Ovary (tissue), 9 donors: ENCODE results near the gene LGALSL. TPM values are rescaled to one million over a fixed set of nuclear protein-coding genes. Genes with fewer than 3 reads are reported as not detected.

Experiments used
- DNase-seq, 5 donors: peaks; one replicate each; pipeline ENCODE4 v3.0.0-alpha.2; 2019 to 2020
- H3K27ac ChIP-seq, 2 donors: fragments of 200-600 bp; one replicate each; pipeline versions ENCODE4 v1.5.1 to v1.8.0; 2019 to 2022
- H3K27me3 ChIP-seq: fragments of 200-600 bp; one replicate; pipeline ENCODE4 v1.8.0; 2022
- H3K36me3 ChIP-seq: fragments of 200-600 bp; sonication (generic); one replicate; pipeline ENCODE4 v1.5.1; 2019
- H3K4me1 ChIP-seq: one replicate; pipeline ENCODE4 v1.8.1; 2013; ENCODE audit warnings: mild to moderate bottlenecking, moderate library complexity; ENCODE audit not compliant: insufficient read depth
- H3K4me3 ChIP-seq: fragments of 200-600 bp; sonication (generic); one replicate; pipeline ENCODE4 v1.5.1; 2017
- H3K9me3 ChIP-seq, 2 donors: fragments of 200-600 bp in 1 of 2; sonication (generic) in 1 of 2; one replicate each; pipeline versions ENCODE4 v1.5.1 to v1.8.1; 2013 to 2019; ENCODE audit warnings: mild to moderate bottlenecking in 1 of 2, moderate library complexity in 1 of 2
- CTCF ChIP-seq, 3 donors: fragments of 450-650 bp in 2 of 3; fragments of 200-600 bp in 1 of 3; IDR thresholded peaks; one replicate each; pipeline versions ENCODE4 v1.5.1 to v1.8.0; 2016 to 2022; ENCODE audit warnings: antibody characterized with exemption in 3 of 3, mild to moderate bottlenecking in 1 of 3
- EP300 ChIP-seq: sonication (generic); formaldehyde crosslinking; IDR thresholded peaks from one replicate; pipeline ENCODE4 v1.6.1; 2017; ENCODE audit warnings: antibody characterized with exemption
- POLR2A ChIP-seq: fragments of 450-650 bp; IDR thresholded peaks from one replicate; pipeline ENCODE4 v1.6.1; 2017; ENCODE audit warnings: antibody characterized with exemption, mild to moderate bottlenecking, moderate library complexity
- WGBS, 3 donors: extraction: QIAGEN DNeasy Blood & Tissue Kit in 1 of 3; methylation state at CpG; one replicate each; pipeline versions ENCODE4 v1.1.5 to v1.1.7; 2013 to 2017; 5-methylcytosine and 5-hydroxymethylcytosine counted together
- intact Hi-C, 4 donors: fragments of 100-400 bp; cut with DNase I; formaldehyde crosslinking; loops; one replicate each; pipeline versions ENCODE4 v1.11.0 to v1.15.1; 2022 to 2023
- polyA plus RNA-seq, 2 donors: library from polyadenylated mRNA; stranded (reverse); fragments of 200-250 nt in 1 of 2; fragments of 350-450 nt in 1 of 2; fragmentation: Illumina TruSeq in 1 of 2; extraction: RNeasy Lipid Tissue Mini Kit (QIAGEN cat#74804) in 1 of 2; gene quantifications; one replicate each; pipeline ENCODE4 v1.2.3, GENCODE V29; 2013 to 2014
- total RNA-seq, 7 donors: library from RNA; depleted of rRNA in 2 of 7; stranded (reverse); fragments of >200 nt in 2 of 7; fragmentation: NEBNext Ultra II Directional in 3 of 7; extraction: Animal tissue kit (Norgen Biotek cat#: 25700) in 3 of 7; gene quantifications; one replicate each; pipeline versions ENCODE4 v1.1.0 to v1.2.4, GENCODE V29; 2016 to 2023
- donor health status: DM: no; HTN: no; CAD: no; lungs with moderate emphysema.
- donor health status: DM: no; HTN: no; CAD: no.
- donor health status: Bipolar disorder and iron deficiency.
- donor health status: DM: yes; HTN: yes; CAD: no.
- donor health status: DM: no; HTN: no; CAD: no.
- donor health status: DM: yes; HTN: yes; CAD: no.

LGALSL gene
- total and polyA plus RNA-seq, 9 donors: 6.8 to 22.0 (median 15.5) TPM

GRCh38 chr2:64500549-64500948, 46.6 kb downstream of the LGALSL start:
- Histone ChIP-seq H3K4me3 (no peak overlapping the region), H3K36me3 (no peaks in the 10 kb centered on the region), H3K27me3 (no peaks in the 10 kb centered on the region), H3K4me1 (no peaks in the 10 kb centered on the region), H3K27ac (no peak overlapping the region), H3K9me3 (no peaks in the 10 kb centered on the region)
- DNase-seq: no peak
- intact Hi-C loops: no loop called here
- TF ChIP-seq POLR2A (no peak), EP300 (no peak), CTCF (IDR thresholded peaks at IDR 0.05) (no peak)
- WGBS, 3 donors: 84 to 90% (median 86%) methylated on average over 5 of the region's 5 CpGs

GRCh38 chr2:64501946-64502345, 48.0 kb downstream of the LGALSL start:
- intact Hi-C loops: no loop called here
- Histone ChIP-seq H3K36me3 (no peaks in the 10 kb centered on the region), H3K27ac (no peak overlapping the region), H3K4me1 (no peaks in the 10 kb centered on the region), H3K4me3 (no peak overlapping the region), H3K27me3 (no peaks in the 10 kb centered on the region), H3K9me3 (no peaks in the 10 kb centered on the region)
- TF ChIP-seq CTCF (IDR thresholded peaks at IDR 0.05) (no peak), EP300 (no peak), POLR2A (no peak)
- DNase-seq: no peak
- 76 to 88% (median 78%) methylated on average over 1 of the region's 1 CpG for WGBS, 3 donors

GRCh38 chr2:64502860-64503259, 48.9 kb downstream of the LGALSL start:
- TF ChIP-seq CTCF (IDR thresholded peaks at IDR 0.05) (no peak), POLR2A (no peak), EP300 (no peak)
- H3K27me3 ChIP-seq: no peaks in the 10 kb centered on the region
- H3K4me3 ChIP-seq: no peak overlapping the region
- H3K36me3 ChIP-seq: no peaks in the 10 kb centered on the region
- WGBS, 3 donors: 69 to 84% (median 81%) methylated on average over 4 of the region's 4 CpGs
- DNase-seq: no peak
- H3K27ac ChIP-seq: no peak overlapping the region
- H3K4me1 ChIP-seq: no peaks in the 10 kb centered on the region
- no peaks in the 10 kb centered on the region for H3K9me3 ChIP-seq
- intact Hi-C loops: no loop called here

GRCh38 chr2:64504774-64505720, 51.1 kb downstream of the LGALSL start:
- Histone ChIP-seq H3K36me3 (no peaks in the 10 kb centered on the region), H3K27me3 (no peaks in the 10 kb centered on the region), H3K9me3 (no peaks in the 10 kb centered on the region), H3K27ac (no peak overlapping the region), H3K4me3 (no peak overlapping the region), H3K4me1 (no peaks in the 10 kb centered on the region)
- DNase-seq: no peak
- WGBS, 3 donors: 75 to 79% (median 76%) methylated on average over 16 of the region's 16 CpGs
- intact Hi-C loops: no loop called here
- TF ChIP-seq CTCF (IDR thresholded peaks at IDR 0.05) (no peak), EP300 (no peak), POLR2A (no peak)
